CD4-positive, alpha-beta T cell treated with Interleukin-15 for 4 hours (primary cell): Measurements from ENCODE around the gene KREMEN2.

Experiments
- DNase-seq: peaks from one replicate; pipeline ENCODE4 v3.0.0-alpha.2; 2020; ENCODE audit warnings: low spot score

Gene KREMEN2

GRCh38 chr16:2966043-2966807 is 2.1 kb downstream of the KREMEN2 start:
- DNase-seq = no peak

GRCh38 chr16:2966808-2967191 is 2.7 kb downstream of the KREMEN2 start:
- DNase-seq = no peak

DNA sequence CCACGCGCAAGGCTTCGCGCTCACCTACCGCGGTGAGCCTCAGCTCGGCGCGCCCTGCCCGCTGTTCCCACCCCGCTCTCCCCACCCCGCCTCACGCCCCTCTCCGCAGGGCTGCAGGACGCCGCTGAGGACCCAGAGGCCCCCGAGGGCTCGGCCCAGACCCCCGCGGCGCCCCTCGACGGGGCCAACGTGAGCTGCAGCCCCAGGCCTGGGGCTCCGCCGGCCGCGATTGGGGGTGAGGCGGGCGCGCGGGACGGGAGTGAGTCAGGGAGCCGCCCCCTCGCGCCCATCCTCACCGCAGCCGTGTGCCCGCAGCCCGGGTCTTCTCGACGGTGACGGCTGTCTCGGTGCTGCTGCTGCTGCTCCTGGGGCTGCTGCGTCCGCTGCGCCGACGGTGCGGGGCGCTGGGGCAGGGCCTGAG is 3.1 kb downstream of the KREMEN2 start:
- DNase-seq = no peak

GRCh38 chr16:2967721-2968161 is 3.7 kb downstream of the KREMEN2 start:
- DNase-seq = no peak

- DNase-seq = no peak
These were observed 4.3 kb downstream of the KREMEN2 start for GRCh38 chr16:2968368-2968737.

- DNase-seq = peak; percentile 74
These were observed 4.9 kb downstream of the KREMEN2 start, which contains the start of gene PAQR4 for GRCh38 chr16:2968738-2969544. TSS of gene PAQR4 (plus strand) at chr16:2969348. CDS start at chr16:2969675, 327 bp downstream.

DNA sequence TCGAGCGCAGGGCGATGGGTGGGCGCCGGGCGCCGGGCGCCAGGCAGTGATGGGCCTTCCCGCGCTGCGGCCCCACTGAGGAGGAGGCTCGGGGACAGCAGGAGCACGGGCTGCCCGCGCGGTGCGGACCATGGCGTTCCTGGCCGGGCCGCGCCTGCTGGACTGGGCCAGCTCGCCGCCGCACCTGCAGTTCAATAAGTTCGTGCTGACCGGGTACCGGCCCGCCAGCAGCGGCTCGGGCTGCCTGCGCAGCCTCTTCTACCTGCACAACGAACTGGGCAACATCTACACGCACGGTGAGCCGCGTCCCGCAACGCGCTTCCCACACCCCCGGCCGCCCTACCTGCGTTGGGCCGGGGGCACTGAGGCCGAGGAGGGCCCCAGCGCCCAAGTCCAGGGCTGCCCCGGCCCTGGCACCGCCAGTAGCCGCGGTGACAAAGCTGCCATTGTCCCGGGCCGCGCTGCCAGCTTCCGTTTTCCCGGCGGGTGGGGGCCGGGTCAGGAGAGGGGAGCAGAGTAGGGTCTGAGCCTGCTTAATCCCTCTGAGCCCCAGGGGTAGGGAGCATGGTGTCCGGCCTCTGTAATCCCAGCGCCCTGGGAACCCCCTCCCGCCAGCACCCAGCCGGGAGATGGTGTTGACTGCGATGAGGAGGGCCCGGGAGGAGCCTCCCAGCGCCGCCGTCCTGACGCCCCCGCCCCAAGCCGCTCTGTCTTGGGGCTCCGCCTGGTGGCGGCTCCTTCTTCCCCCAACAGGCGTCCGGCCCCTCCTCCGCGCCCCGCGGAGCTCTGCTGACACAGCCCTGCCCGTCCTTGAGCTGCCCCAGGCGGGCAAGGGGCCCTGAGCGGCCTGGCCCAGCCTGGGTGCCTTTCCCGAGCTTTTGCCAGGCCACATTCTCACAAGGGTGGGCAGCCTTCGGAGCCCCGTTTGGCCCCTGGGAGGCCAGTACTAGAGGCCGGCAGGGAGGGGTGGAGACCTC is 5.8 kb downstream of the KREMEN2 start:
- peak; percentile 56 for DNase-seq

GRCh38 chr16:2970563-2970962 is 6.5 kb downstream of the KREMEN2 start:
- DNase-seq = no peak

GRCh38 chr16:2971134-2971984 is 7.3 kb downstream of the KREMEN2 start:
- no peak for DNase-seq

GRCh38 chr16:2971985-2972784 is 8.1 kb downstream of the KREMEN2 start:
- DNase-seq = no peak

- no peak for DNase-seq
These were observed 9.0 kb downstream of the KREMEN2 start for GRCh38 chr16:2973093-2973492.

GRCh38 chr16:2973605-2974318 is 9.7 kb downstream of the KREMEN2 start:
- no peak for DNase-seq

GRCh38 chr16:2974319-2975056 is 10.4 kb downstream of the KREMEN2 start:
- no peak for DNase-seq

DNA sequence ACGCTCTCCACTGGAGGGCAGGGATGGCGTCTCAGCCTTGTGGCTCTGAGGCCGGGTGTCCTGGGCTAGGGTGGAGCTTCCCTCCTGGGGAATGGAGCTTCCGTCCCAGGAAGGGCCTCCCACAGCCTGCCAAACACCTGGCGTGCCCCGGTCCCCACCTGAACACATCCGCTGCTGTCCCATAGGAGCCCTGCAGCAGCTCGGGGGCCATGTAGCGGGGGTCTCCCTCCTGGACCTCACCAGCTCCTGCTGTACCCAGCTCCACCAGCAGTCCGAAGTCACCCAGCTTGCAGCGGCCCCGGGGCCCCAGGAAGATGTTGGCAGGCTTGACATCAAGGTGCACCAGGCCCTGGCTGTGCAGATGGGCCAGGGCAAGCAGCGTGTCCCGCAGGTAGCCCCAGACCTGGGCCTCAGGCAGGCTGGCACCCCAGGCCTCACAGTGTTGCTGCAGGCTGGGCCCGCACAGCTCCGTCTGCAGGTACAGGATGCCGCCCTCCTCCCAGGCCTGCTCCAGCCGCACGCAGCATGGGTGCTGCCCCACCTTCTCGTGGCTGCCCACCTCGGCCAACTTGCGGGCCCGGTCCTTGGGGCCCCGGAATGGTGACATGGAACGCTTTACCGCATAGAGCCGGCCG is 11.2 kb downstream of the KREMEN2 start:
- DNase-seq = no peak

GRCh38 chr16:2976201-2976600 is 12.1 kb downstream of the KREMEN2 start:
- DNase-seq = no peak

- DNase-seq = no peak
These were observed 12.6 kb downstream of the KREMEN2 start for GRCh38 chr16:2976673-2977072.

DNA sequence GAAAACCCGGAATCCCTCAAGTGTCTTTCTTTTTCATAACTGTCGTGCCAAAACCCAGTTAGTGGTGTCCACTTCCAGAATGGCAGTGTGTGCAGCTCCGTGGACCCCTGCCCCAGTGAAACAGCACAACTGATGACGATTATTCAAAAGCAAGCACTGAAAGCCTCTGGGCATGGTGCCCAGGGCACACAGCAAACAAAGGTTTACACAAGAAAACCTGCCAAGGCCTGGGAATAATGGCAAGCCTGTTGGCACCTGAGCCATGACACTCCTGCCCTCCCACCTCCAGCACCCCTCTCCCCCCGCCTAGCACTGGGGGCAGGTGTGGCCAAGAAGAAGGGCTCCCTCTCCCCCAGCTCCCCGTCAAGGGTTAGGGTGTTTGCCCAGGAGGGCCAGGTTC is 13.4 kb downstream of the KREMEN2 start:
- DNase-seq = no peak

DNA sequence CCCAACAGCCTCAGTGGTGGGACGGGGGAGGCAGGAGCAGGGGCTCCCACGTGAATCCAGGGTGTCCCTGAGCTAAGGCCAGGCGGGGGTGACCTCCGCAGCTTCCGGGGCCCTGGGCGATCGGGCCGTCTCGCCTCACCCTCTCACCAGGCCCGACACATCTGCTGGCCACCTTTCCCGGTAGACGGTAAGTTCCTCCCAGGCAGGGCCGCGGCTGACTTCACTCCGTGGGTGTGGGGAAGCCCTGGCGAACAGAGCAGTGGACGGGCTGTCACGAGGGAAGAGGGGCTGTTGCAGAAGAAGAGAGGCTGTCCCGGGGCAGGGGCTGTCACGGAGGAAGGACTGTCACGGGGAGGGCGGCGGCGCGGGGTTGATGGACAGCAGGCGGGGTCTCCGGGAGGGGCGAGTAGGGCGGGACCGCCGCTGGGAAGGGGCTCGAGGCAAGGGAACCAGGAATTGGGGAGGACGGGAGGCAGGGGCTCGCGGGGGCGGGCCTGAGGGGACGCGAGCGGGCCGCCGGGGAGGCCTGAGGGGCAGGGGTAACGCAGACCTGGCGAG is 15.7 kb downstream of the KREMEN2 start:
- DNase-seq = no peak
